Retina (tissue), 1 donor: Measurements from ENCODE around the gene IL5.
"Not testable (repeated sequence)": the region's sequence is repeated elsewhere in the genome, so short reads cannot be mapped to it uniquely, and the experiment has no call there.

Experiments used
- DNase-seq: peaks from one replicate; pipeline ENCODE4 v3.0.0-alpha.2; 2016

The IL5 gene

DNA sequence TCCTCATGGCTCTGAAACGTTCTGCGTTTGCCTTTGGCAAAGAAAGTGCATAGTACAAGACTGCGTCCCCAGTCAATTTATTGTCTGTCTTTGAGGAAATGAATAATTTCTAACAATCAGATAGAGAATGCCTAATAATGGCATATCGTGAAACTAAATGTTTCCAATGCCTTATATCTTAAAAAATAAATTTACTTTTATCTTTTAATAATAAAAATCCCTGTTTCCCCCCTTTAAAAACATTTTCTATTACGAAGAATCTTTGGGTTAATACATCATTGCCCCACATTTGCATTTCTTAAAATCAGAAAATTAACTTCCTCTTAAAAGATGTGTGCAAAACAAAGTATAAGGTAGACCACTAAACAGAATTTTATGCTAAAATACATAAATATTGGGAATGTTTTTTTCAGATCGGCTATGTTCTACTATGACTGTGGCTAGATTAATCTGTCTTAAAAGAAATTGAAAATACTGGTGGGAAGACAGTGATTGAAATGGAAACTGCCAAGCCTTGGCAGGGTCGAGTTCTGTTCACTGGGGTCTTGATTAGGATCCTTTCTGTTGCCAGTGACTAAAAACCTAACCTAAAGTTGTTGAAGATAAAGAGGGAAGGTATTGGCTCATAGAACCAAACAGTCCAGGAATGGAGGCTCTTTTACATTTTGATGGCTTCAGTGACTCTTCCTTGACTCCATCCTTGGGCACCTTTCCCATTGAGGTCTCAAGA, at the start of gene IL5:
TSS of gene IL5 (minus strand) at position 51 of the 730 bp plus-strand sequence. CDS start at position 7, 44 bp downstream.
- no peak for DNase-seq

DNA sequence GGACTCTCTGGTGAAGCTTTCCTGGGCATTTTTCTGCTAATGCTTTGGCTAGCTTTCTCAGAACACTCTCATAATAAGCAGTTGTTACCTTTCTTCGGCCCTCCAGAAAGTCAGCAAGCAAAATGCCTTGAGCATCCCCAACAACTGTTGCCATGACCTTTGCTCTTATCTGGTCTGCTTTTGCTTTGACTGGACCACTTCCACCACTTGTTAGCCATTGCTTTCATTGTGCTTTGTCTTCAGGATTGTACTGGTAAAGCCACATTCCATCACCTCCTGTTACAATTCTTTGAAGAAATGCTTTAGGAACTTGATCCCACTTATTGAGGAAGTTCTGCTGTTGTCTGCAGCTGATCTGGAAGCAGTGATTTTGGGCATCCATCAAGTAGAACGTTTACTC, 49.2 kb upstream of the IL5 start:
- DNase-seq: no peak

DNA sequence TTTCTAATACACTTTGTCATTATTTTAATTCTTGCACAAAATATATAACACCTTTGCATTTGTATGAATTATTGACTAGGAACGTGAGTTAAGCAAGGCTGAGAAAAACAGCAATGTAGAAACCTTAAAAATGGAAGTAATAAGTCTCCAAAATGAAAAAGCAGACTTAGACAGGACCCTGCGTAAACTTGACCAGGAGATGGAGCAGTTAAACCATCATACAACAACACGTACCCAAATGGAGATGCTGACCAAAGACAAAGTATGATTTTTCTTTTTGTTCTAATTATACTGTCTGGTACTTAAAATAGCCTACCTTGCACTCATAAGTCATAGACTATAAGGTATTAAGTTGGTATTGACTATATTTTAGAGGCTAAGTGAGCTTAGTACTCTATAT, 47.8 kb upstream of the IL5 start:
- no peak for DNase-seq

DNA sequence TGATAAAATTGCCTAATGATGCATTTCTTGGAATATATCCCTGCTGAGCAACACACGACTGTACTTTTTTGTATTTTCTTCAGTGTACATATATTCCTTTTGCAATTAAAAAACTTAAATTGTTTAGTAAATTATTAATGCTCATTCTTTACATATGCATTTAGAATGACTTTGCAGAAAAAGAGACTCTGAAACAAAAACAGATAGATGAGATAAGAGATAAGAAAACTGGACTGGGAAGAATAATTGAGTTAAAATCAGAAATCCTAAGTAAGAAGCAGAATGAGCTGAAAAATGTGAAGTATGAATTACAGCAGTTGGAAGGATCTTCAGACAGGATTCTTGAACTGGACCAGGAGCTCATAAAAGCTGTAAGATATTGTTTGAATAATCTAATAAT, 46.1 kb upstream of the IL5 start:
- DNase-seq: no peak

DNA sequence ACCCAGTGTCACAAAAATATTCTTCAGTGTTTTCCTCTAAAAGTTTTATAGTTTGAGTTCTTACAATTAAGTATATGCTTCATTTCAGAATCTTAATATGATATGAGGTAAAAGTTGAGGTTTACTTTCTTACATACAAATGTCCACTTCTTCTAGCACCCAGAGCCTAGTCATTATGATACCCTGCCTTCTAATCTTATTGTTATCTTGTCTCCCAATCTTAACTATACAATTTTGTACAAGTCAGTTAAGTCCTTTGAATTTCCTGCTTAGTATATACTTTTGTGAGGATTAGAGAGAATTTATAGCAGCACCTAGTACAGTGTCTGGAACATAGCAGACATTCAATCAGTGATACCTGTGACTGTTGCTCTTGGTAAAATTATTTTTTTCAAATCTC, 42.7 kb upstream of the IL5 start:
- no peak for DNase-seq

DNA sequence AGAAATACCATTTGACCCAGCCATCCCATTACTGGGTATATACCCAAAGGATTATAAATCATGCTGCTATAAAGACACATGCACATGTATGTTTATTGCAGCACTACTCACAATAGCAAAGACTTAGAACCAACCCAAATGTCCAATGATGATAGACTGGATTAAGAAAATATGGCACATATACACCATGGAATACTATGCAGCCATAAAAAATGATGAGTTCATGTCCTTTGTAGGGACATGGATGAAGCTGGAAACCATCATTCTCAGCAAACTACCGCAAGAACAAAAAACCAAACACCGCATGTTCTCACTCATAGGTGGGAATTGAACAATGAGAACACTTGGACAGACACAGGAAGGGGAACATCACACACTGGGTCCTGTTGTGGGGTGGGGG, 41.2 kb upstream of the IL5 start:
- DNase-seq: not testable (repeated sequence)

DNA sequence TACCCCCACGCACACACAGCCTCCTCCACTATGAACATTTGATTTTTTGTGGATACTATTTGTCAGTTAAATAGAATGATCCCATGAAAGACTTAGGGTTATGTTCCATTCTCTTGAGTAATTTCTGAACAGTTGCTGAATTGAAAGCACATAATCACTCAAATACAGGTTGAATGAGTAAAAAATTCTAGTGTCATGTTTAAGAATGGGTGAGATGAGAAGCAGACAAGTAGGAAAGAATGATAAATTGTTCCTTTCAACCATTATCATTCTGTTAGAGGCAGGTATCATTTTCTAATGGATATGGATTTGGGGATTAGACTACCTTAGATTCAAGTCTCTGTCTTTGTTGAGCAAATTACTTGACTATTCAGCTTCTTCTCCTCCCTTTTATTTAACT, 32.8 kb upstream of the IL5 start:
- DNase-seq: no peak

DNA sequence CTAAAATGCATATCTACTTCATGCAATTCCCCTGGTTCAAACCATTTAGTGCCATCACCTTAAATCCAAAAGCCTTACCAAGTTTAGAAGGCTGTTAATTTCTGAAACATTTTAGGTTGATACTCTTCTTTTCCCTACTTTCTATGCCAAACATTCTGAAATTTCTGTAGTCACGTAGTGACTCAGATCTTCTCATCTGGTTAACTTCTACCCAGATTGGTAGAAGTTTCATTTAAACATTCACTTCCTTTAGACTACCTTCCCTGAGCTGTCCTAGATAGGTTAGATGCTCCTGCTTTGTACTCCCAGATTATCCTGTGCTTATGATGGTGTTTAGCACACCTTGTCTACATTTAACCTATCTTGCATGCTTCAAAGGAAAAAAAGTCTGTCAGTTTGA, 23.3 kb upstream of the IL5 start:
- no peak for DNase-seq

DNA sequence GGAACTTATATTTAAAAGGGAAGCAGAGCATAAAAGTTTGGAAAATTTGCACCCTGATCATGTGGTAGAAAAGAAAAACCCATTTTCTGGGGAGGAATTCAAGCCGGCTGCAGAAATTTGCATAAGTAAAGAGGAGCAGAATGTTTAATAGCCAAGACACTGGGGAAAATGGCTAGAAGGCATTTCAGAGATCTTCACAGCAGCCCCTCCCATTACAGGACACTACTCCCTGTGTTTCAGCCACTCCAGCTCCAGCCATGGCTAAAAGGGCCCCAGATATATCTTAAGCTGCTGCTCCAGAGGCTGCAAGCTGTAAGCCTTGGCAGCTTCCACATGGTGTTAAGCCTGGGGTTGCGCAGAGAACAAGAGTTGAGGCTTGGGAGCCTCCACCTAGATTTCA, 21.2 kb upstream of the IL5 start:
- DNase-seq: not testable (repeated sequence)

DNA sequence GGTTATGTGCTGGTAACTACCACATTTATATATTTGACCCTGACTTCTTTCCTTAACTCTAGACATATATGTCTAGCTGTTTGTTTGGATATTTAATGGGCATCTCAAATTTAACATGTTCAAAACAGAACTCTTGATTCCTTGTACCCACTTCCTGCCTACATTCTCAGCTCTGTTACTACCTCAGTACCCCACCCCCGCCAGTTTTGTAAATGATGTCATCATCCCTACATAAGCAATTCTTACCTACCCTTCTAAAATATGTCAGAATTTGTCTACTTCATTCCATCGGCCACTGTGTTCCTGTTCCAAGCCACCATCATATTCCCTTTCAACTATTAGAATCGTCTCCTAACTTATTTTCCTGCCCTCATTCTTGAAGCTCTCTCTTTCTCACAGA, 18.3 kb upstream of the IL5 start:
- DNase-seq: no peak

DNA sequence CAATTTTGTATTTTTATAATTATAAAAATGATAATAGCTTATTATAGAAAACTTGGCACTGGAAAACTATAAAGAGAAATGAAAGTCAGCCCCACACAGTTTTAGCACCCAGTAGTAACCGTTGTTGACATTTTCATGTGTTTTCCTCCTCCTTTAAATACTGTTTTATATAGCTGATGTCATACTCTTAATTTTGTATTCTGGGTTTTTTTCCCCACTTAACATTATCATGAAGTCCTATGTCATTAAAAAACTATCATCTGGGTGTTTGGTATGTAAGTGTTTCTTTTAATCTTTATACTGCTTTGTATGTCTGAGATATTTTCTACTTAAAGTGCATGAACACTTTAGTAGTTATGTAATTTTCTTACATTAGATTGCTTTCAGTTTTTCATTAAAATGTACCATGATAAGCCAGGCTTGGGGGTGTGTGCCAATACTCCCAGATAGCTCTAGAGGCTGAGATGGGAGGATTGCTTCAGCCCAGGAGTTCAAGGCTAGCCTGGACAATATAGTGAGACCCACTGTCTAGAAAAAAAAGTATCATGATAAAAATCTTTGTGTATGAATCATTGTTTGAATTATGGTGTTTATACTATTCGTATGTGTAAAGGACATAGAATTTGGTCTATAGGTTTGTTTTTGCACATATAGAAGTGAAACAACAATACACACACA, 16.2 kb upstream of the IL5 start:
- no peak for DNase-seq

DNA sequence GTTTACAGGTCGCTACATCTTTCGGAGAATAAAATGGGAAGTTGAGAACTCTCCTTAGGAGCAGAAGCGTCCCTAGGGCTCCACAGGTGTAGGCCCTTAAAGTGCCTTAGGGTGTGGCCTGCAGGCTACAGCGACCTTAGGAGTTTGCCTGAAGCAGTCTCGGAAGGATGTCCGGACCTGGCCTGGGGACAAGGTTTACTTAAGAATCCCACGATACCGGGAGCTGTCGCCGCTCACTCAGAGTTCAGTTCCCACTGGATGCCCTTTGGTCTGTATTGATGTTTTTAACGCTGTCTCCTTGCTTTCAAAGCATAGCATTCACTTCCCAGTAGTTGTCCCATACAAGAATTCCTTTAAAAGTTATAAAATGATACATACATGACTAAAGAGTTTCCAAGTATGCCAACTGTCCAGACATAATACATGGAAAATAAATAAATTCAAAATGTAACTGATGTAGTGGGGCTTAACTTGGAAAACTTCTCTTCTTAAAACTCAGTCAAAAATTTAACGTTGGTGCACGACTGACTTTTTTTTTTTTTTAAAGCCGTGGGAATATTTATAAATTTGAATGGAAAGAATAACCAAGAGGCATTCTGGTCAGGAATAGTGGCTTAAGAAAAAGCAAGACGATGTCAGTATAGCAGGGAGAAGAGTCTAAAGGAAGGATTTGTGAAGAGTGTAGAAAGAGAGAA, 14.3 kb upstream of the IL5 start:
- DNase-seq: no peak

DNA sequence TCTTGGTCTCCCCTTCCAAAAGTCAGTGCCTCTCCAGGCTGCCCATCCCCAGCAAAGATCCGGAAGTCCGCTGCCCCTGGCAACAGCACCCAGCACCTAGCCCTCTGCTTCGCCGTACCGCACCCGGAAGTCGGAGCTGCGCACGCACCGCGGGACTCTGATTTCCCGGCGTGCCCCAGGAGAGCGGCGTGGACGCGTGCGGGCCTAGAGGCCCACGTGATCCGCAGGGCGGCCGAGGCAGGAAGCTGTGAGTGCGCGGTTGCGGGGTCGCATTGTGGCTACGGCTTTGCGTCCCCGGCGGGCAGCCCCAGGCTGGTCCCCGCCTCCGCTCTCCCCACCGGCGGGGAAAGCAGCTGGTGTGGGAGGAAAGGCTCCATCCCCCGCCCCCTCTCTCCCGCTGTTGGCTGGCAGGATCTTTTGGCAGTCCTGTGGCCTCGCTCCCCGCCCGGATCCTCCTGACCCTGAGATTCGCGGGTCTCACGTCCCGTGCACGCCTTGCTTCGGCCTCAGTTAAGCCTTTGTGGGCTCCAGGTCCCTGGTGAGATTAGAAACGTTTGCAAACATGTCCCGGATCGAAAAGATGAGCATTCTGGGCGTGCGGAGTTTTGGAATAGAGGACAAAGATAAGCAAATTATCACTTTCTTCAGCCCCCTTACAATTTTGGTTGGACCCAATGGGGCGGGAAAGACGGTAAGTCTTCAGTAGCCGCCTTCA, 13.6 kb upstream of the IL5 start, which contains the start of gene RAD50:
TSS of gene RAD50 (plus strand) at position 215 of the 715 bp plus-strand sequence. CDS start at position 563, 348 bp downstream.
- peak; percentile 95 for DNase-seq

DNA sequence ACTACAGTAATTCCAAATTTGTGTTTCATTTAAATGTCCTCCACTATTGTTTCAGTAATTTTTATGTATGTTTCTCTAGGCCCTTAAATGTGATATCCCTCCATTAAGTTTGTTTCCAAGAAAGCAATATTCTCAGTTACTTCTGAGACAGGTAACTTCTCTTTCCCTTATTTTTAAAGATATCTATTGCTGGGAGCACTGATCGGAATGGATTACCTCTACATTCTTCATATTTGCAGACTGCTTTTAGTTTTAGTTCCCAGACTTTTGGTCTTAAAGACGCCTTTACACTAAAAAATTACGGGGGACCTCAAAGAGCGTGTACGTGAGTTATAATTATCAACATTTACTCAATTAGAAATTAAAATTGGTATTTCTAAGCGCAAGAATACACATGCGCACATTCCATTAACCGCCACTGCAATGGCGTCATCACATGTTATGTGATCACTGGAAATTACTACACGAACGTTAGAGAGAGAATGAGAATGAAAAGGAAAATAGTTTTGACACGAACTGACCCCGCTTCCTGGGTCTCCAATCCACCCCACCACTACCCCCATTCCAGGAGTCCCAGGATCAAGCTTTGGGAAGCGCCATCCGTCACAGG, 12.9 kb upstream of the IL5 start:
- no peak for DNase-seq

DNA sequence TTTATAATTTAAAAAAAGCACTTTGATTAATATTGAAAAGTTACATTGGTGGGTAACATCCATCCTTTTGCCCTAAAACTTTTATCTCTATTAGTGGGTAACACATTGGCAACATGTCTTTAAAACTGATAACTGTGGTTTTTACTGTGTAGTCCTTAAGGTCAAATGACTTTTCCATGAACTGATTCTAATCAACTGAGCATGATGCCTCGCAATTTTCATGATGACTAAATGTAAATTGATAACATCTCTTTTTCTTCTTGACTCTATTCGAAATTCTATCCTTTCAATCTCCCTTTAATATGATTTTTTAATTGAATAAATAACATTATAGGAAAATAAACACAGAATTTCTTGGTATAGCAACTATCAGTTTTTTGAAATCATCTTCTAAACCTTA, 6.3 kb upstream of the IL5 start:
- DNase-seq: no peak

DNA sequence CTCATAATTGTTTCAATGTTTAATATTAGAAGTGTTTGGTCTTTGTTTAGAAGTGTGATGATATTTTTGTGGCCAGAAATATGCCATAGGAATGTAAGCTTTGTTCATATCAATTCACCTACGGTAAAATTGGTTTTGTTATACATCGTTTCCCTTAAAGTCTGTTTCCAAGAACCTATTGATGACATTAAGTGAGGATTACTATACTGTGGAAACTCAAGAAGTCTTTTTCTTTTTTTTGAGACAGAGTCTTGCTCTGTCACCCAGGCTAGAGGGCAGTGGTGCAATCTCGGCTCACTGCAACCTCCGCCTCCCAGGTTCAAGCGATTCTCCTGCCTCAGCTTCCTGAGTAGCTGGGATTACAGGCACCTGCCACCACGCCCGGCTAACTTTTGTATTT, 5.5 kb upstream of the IL5 start:
- not testable (repeated sequence) for DNase-seq

DNA sequence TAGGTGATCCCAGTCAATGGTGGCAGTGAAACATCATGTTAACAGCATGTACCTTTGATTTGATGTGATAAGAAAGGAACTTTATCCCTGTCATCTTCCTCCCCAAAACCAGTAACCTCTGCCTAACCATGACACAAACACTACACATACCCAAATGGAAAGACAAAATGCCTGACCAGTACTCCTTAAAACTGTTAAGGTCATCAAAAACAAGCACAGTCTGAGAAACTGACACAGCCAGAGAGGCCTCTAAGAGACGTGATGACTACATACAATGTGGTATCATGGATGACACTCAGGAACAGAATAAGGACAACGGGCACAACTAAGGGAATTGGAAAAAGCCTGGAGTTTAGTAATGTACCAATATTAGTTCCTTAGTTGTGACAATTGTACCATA, 3.9 kb upstream of the IL5 start:
- DNase-seq: no peak

DNA sequence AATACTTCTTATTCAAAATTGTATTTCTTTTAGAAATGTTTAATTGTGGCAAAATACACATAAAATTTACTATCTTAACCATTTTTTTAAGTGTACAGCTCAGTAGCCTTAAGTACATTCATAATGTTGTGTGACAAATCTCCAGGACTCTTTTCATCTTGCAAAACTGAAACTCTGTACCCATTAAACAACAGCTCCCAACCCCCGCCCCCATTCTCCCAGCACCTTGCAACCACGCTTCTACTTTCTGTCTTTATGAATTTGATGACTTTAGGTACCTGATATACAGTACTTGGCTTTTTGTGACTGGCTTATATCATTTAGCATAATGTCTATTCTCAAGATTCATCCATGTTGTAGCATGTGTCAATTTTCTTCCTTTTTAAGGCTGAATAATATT, 2.8 kb upstream of the IL5 start:
- DNase-seq: no peak

DNA sequence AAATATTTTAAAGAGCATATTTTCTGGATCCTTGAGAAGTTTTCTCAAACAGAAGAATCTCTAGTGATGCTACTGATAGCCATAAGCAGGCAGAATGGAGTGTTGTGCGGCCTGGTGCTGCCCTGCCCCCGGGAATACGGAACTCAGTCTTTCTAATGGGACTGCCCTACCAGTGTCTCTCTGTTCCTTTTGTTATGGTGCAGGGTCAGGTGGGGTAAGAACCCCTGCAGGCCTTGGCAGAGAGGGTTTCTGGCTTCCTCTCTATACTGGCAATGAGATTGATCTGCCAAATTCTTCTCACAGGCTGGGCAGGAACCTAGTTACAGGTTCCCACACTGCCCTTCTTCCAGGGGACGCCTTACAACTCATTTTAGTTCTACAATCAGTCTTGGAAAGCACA, 2.6 kb downstream of the IL5 start:
- no peak for DNase-seq

DNA sequence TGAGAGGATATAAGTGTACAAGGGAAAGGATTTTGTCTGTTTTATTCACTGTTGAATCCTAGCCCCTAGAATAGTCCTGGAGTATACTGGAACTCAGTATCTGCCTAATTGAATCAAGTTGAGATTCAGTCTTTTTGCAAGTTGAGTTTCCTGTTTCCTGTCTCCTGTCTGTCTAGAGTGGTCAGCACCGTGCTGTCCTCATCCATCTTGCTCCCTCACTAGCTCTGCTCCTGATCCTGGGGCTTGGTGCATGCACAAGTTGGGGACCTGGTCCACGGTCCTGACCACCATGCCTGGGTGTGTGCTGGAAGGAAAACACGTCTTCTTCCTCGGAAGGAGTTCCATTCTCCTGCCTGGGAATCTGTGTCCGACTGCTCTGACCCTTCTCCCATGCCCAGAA, 3.2 kb downstream of the IL5 start:
- DNase-seq: no peak

DNA sequence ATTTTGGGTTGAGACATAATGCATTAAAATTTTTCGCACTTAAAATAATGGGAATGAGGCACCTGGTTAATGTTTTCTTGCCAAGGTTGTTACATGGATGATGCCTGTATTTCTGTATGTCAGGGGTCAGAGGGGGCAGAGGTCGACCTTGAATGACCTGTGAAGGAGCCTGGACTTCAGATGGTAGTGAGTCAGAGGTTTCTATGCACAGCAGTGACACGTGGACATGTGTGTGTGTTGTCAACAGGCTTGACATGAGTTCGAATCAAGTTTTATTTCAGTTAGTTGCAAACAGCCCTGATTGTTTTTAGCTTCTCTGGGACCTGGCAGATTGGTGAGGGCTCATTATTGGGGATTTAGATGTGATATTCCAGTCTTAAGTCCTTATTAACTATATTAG, 3.6 kb downstream of the IL5 start:
- no peak for DNase-seq

DNA sequence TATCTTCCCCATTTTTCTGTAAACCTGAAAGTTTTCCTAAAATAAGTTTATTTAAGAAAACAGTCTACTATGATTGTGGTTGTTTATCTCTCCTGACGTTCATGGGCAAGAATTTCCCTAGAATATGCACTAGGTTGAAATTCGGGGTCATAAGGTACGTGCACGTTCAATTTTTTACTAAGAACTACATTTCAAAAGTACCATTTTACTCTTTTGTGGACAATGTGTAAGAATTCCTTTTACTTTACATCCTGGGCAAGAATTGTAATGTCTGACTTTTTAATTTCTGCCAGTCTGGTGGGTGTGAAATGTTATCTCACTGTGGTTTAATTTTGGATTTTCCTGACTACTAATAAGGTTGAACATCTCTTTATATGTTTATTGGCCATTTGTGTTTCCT, 12.4 kb downstream of the IL5 start:
- no peak for DNase-seq
